Sigmoid colon (tissue), 7 donors: ENCODE data around the gene SH3PXD2B. TPM values are rescaled to one million over a fixed set of nuclear protein-coding genes. Genes with fewer than 3 reads are reported as not detected.

Experiments
- DNase-seq: peaks from one replicate; pipeline ENCODE4 v3.0.0-alpha.2; 2019
- H3K27ac ChIP-seq, 4 donors: fragments of 200-600 bp; sonication (generic); one replicate each; pipeline ENCODE4 v1.5.1; 2016 to 2019; ENCODE audit warnings: mild to moderate bottlenecking in 1 of 4
- H3K27me3 ChIP-seq, 3 donors: fragments of 200-600 bp; sonication (generic); one replicate each; pipeline ENCODE4 v1.5.1; 2019; ENCODE audit warnings: mild to moderate bottlenecking in 1 of 3
- H3K36me3 ChIP-seq, 4 donors: fragments of 200-600 bp; sonication (generic); one replicate each; pipeline ENCODE4 v1.5.1; 2016 to 2019
- H3K4me1 ChIP-seq, 4 donors: fragments of 200-600 bp; sonication (generic); one replicate each; pipeline ENCODE4 v1.5.1; 2017 to 2019
- H3K4me3 ChIP-seq, 4 donors: fragments of 200-600 bp; sonication (generic); one replicate each; pipeline ENCODE4 v1.5.1; 2017 to 2019; ENCODE audit warnings: mild to moderate bottlenecking in 2 of 4, moderate library complexity in 1 of 4
- H3K9me3 ChIP-seq, 4 donors: fragments of 200-600 bp in 3 of 4; sonication (generic) in 3 of 4; one replicate each; pipeline versions ENCODE4 v1.5.1 to v1.6.1; 2013 to 2019
- EP300 ChIP-seq, 4 donors: sonication (generic); formaldehyde crosslinking; IDR thresholded peaks; one replicate each; pipeline ENCODE4 v1.6.1; 2017; ENCODE audit warnings: antibody characterized with exemption in 4 of 4
- POLR2A ChIP-seq, 2 donors: fragments of 450-650 bp; IDR thresholded peaks; one replicate each; pipeline ENCODE4 v1.6.1; 2016; ENCODE audit warnings: antibody characterized with exemption in 2 of 2, mild to moderate bottlenecking in 2 of 2, moderate library complexity in 2 of 2
- POLR2AphosphoS5 ChIP-seq, 4 donors: sonication (generic); formaldehyde crosslinking; IDR thresholded peaks; one replicate each; pipeline ENCODE4 v1.6.1; 2017; ENCODE audit warnings: antibody characterized with exemption in 4 of 4
- WGBS, 2 donors: extraction: QIAGEN DNeasy Blood & Tissue Kit; methylation state at CpG; one replicate each; pipeline ENCODE4 v1.1.7; 2013; 5-methylcytosine and 5-hydroxymethylcytosine counted together
- intact Hi-C: fragments of 100-400 bp; cut with DNase I; formaldehyde crosslinking; loops from one replicate; pipeline ENCODE4 v1.15.1; 2023
- polyA plus RNA-seq, 3 donors: library from polyadenylated mRNA; stranded (reverse); fragments of 200-250 nt; gene quantifications; one replicate each; pipeline ENCODE4 v1.2.3, GENCODE V29; 2013
- total RNA-seq, 4 donors: library from RNA; depleted of rRNA; stranded (reverse); fragments of >200 nt; gene quantifications; one replicate each; pipeline ENCODE4 v1.1.0, GENCODE V29; 2016
- TF ChIP-seq, protein P1 (sequence below), 4 experiments: fragments of 450-650 bp in 3 of 4; fragments of 200-600 bp in 1 of 4; IDR thresholded peaks; one replicate each; pipeline ENCODE4 v1.5.1; 2016 to 2019; ENCODE audit warnings: antibody characterized with exemption in 4 of 4, mild to moderate bottlenecking in 3 of 4, moderate library complexity in 2 of 4
- donor health status: healthy with polysubstance abuse.
- donor health status: Bipolar disorder and iron deficiency.
- donor health status: healthy.

Gene SH3PXD2B
- total and polyA plus RNA-seq, 7 donors: 3.6 to 45.7 (median 19.3) TPM

DNA sequence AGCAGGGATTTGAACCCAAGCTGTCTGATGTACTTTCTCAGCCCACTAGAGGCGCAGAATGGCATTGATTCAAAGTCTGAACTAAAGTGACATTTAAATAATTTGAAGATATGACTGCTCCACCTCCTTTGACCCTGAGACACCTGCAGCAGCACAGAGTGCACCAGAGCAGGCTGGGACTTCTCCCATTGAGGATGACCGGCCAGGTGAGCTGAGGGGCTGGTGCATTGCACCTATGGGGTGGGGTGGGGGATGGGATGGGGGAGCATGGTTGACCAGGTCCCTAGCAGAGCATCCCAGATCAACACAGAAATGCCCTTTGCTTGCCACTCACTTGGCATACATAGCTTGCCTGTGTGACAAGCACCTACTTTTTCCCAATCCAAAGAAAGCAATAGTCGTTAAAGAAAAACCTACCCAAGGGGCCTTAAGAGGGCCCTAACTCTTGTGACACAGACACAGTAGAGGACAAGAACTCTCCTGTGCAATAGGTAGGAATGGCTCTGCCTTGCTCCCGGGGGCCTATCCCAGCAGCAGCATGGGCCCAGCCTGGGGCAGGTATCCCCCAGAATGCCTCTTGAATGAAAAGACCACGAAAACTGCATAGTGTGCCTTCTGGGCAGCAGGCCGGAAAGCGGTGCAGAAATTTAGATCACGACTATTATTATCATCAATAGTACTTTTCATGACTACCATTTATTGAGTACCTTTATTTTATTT, 6.5 kb downstream of the SH3PXD2B start:
- Histone ChIP-seq H3K9me3 (no peaks in the 10 kb centered on the region), H3K4me3 (no peak overlapping the region), H3K27me3 (no peaks in the 10 kb centered on the region), H3K27ac (peak overlapping the region in 2 of 4 donors; percentile 78 to 95), H3K4me1 (peaks cover 0 to 97% (median 83%) of the 10 kb centered on the region in 4 donors), H3K36me3 (no peaks in the 10 kb centered on the region)
- no peak for DNase-seq
- 93 to 96% methylated on average over 8 of the region's 8 CpGs for WGBS, 2 donors
- intact Hi-C loops: no loop called here
- no peak for TF ChIP-seq EP300 (IDR thresholded peaks at IDR 0.05)
- TF ChIP-seq, protein P1, sequence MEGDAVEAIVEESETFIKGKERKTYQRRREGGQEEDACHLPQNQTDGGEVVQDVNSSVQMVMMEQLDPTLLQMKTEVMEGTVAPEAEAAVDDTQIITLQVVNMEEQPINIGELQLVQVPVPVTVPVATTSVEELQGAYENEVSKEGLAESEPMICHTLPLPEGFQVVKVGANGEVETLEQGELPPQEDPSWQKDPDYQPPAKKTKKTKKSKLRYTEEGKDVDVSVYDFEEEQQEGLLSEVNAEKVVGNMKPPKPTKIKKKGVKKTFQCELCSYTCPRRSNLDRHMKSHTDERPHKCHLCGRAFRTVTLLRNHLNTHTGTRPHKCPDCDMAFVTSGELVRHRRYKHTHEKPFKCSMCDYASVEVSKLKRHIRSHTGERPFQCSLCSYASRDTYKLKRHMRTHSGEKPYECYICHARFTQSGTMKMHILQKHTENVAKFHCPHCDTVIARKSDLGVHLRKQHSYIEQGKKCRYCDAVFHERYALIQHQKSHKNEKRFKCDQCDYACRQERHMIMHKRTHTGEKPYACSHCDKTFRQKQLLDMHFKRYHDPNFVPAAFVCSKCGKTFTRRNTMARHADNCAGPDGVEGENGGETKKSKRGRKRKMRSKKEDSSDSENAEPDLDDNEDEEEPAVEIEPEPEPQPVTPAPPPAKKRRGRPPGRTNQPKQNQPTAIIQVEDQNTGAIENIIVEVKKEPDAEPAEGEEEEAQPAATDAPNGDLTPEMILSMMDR (IDR thresholded peaks at IDR 0.05): no peak
- TF ChIP-seq POLR2AphosphoS5 (IDR thresholded peaks at IDR 0.05): no peak
- TF ChIP-seq POLR2A (IDR thresholded peaks at IDR 0.05): no peak

DNA sequence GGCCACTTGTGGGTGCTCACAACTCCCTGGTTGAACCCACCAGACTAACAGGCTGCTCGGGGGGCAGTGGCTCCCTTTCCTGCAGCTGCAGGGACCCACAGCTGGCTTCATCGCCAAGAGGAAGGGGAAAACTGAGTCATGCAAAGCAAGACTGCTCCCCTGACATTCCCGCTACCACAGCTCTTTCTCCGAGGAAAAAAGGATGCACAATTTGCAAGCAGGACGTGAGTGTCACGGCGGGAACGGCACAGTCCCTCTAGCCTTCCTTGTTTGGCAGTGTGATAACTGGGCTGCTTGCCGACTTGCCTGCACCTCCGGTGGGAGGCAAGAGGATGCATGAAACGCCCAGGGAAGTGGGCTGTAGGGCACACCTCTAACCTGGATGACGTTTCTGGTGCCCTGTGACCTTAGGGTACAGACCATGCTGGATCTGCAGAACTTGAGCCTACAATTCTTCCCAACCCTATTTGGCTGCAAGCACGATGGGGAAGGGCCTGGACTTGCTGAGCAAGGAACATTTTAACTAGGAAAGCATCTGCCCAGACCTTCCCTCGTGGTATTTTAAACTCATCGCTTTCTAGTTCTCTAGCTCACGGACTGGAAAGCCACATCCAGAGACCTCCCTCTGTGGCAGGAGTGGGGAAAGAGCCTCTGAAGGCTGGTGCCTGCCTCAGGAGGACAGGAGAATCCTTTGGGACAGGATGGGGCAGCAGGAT, 7.8 kb downstream of the SH3PXD2B start:
- WGBS, 2 donors: 78 to 79% methylated on average over 16 of the region's 16 CpGs
- Histone ChIP-seq H3K9me3 (no peaks in the 10 kb centered on the region), H3K4me1 (peaks cover 0 to 90% (median 77%) of the 10 kb centered on the region in 4 donors)

DNA sequence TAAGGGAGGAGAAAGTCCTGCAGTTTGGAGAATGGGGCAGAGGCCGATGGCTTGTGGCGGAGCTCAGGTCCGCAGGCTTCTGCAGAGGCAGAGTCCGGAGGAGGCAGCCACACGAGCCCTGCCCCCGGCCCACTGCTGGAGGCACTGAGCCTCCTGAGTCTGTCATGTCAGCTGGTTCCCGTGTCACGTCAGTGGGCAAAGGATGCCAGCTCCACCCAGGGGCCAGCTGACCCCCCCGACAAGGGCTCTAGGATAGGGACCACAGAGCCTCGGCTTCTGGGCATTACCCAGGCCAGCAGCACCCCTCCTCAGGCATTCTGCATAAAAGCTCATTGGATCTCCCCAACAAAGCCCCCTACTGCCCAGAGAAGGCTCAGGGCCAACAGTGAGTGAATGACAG, 8.5 kb downstream of the SH3PXD2B start:
- no peak overlapping the region for H3K4me3 ChIP-seq

More for the DNA sequence above, 7.8 kb downstream of the SH3PXD2B start:
- intact Hi-C loops: no loop called here
- H3K27ac ChIP-seq: peak overlapping the region; percentile 73 to 95 (median 81)
- DNase-seq: no peak
- peak overlapping the region in 1 of 4 donors; percentile 1 for H3K4me3 ChIP-seq
- TF ChIP-seq POLR2AphosphoS5 (IDR thresholded peaks at IDR 0.05) (peak in 2 of 4 donors; percentile 14 to 53), EP300 (IDR thresholded peaks at IDR 0.05) (no peak)
- H3K27me3 ChIP-seq: no peaks in the 10 kb centered on the region
- H3K36me3 ChIP-seq: no peaks in the 10 kb centered on the region

DNA sequence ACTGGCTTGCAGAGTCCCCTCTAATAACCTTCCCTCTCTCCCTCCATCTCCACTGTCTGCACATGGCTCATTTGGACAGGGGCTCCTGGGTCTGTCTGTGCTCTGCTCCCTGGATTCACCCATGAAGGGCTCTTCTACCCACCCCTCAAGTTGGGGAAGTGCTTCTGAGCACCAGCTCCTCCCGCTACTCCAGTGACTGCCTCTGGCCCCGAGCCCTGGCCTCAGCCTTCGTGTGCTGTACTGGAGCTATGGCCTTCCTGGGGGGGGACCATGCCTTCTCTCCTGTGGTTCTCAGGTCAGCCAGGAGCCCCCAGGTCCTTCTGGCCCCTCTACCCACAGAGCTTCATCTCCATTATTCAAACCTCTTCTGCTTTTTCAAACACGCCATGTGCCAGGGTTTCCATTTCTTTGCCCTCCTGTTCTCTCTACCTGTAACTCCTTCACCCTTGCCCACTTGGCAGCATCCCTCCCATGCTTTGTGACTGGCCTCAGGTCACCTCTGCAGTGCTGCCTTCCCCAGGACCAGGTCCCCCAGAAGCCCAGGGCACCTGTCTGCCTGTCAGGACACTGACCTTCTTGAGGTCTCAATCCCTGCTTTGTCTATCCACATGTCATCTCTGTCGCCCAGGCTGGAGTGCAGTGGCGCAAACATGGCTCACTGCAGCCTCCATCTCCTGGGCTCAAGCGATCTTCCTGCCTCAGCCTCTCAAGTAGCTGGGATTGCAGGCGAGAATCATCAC, 9.5 kb downstream of the SH3PXD2B start:
- WGBS, 2 donors: 81 to 89% methylated on average over 8 of the region's 8 CpGs
- intact Hi-C loops: no loop called here
- no peak for DNase-seq
- H3K4me3 ChIP-seq: no peak overlapping the region
- peak overlapping the region; percentile 73 to 95 (median 81) for H3K27ac ChIP-seq
- H3K9me3 ChIP-seq: no peaks in the 10 kb centered on the region
- H3K27me3 ChIP-seq: no peaks in the 10 kb centered on the region
- H3K36me3 ChIP-seq: no peaks in the 10 kb centered on the region
- TF ChIP-seq POLR2AphosphoS5 (IDR thresholded peaks at IDR 0.05): no peak
- TF ChIP-seq, protein P1 (IDR thresholded peaks at IDR 0.05): no peak
- peaks cover 0 to 75% (median 64%) of the 10 kb centered on the region in 4 donors for H3K4me1 ChIP-seq

More for the DNA sequence above, 8.5 kb downstream of the SH3PXD2B start:
- peaks cover 0 to 84% (median 70%) of the 10 kb centered on the region in 4 donors for H3K4me1 ChIP-seq
- no peaks in the 10 kb centered on the region for H3K27me3 ChIP-seq
- no peak for DNase-seq
- H3K9me3 ChIP-seq: no peaks in the 10 kb centered on the region
- H3K27ac ChIP-seq: peak overlapping the region; percentile 73 to 95 (median 81)
- WGBS, 2 donors: 83 to 90% methylated on average over 10 of the region's 10 CpGs
- no peak for TF ChIP-seq POLR2AphosphoS5 (IDR thresholded peaks at IDR 0.05)
- no peak for TF ChIP-seq POLR2A (IDR thresholded peaks at IDR 0.05)
- TF ChIP-seq, protein P1 (IDR thresholded peaks at IDR 0.05): no peak
- TF ChIP-seq EP300 (IDR thresholded peaks at IDR 0.05): no peak
- no peaks in the 10 kb centered on the region for H3K36me3 ChIP-seq
- intact Hi-C loops: no loop called here

DNA sequence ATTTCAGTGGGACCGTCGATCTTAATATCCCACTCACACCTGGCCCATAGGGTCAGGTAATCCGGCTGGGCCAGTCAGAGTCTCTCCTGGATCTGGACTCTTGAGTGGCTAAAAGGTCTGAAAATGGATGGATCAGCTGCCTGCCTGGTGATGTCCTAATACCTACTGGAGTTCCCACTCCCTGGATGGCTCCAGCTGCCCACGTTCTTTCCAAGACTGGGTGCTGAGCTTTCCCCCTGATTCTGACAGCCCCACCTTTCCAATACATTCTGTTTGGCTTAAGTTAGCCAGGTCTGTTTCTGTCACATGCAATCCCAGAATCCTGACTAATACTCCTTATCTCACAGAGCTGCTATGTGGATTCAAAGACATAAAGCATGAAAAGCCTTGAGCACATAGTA, 10.2 kb downstream of the SH3PXD2B start:
- no peaks in the 10 kb centered on the region for H3K27me3 ChIP-seq
- H3K4me1 ChIP-seq: peaks cover 0 to 68% (median 65%) of the 10 kb centered on the region in 4 donors
- no peak for DNase-seq
- H3K9me3 ChIP-seq: no peaks in the 10 kb centered on the region
- H3K27ac ChIP-seq: peak overlapping the region; percentile 73 to 95 (median 81)
- intact Hi-C loops: no loop called here
- H3K4me3 ChIP-seq: no peak overlapping the region
- WGBS, 2 donors: 88 to 90% methylated on average over 4 of the region's 4 CpGs
- H3K36me3 ChIP-seq: no peaks in the 10 kb centered on the region
- TF ChIP-seq, protein P1 (IDR thresholded peaks at IDR 0.05): no peak
- TF ChIP-seq POLR2AphosphoS5 (IDR thresholded peaks at IDR 0.05): peak in 1 of 4 donors; percentile 73
- peak in 1 of 4 donors; percentile 68 for TF ChIP-seq EP300 (IDR thresholded peaks at IDR 0.05)
- TF ChIP-seq POLR2A (IDR thresholded peaks at IDR 0.05): no peak
